ENCODE measurements around the gene TMEM114.
A peak's percentile ranks its signal among the peaks of the same experiment; 100 is the strongest.
"Not testable (repeated sequence)": the region's sequence is repeated elsewhere in the genome, so short reads cannot be mapped to it uniquely, and the experiment has no call there.

TMEM114 gene

GRCh38 chr16:8576141-8577004 lies 13.9 kb downstream of the TMEM114 start:
- DNase-seq (ENCODE audit: low read depth in 1 of 2, low spot score in 1 of 2), result no peak

GRCh38 chr16:8575399-8575798 lies 14.9 kb downstream of the TMEM114 start:
- DNase-seq (ENCODE audit: low read depth in 1 of 2, low spot score in 1 of 2), result no peak

- DNase-seq (ENCODE audit: low read depth in 1 of 2, low spot score in 1 of 2), result no peak
Measured at GRCh38 chr16:8572919-8573724, 17.2 kb downstream of the TMEM114 start.

GRCh38 chr16:8572063-8572918 lies 18.0 kb downstream of the TMEM114 start:
- no peak for DNase-seq (ENCODE audit: low read depth in 1 of 2, low spot score in 1 of 2)

GRCh38 chr16:8571061-8571596 lies 19.2 kb downstream of the TMEM114 start:
- no peak for DNase-seq (ENCODE audit: low read depth in 1 of 2, low spot score in 1 of 2)

- DNase-seq (ENCODE audit: low read depth in 1 of 2, low spot score in 1 of 2), result not testable (repeated sequence)
Measured at GRCh38 chr16:8570393-8570792, 19.9 kb downstream of the TMEM114 start.

GRCh38 chr16:8569650-8570346 lies 20.5 kb downstream of the TMEM114 start:
- no peak for DNase-seq (ENCODE audit: low read depth in 1 of 2, low spot score in 1 of 2)

- DNase-seq (ENCODE audit: low read depth in 1 of 2, low spot score in 1 of 2), result no peak
Measured at GRCh38 chr16:8568231-8568617, 22.1 kb downstream of the TMEM114 start.

GRCh38 chr16:8567355-8568230 lies 22.7 kb downstream of the TMEM114 start:
- peak; percentile 48 to 73 for DNase-seq (ENCODE audit: low read depth in 1 of 2, low spot score in 1 of 2)

GRCh38 chr16:8565498-8565897 lies 24.8 kb downstream of the TMEM114 start:
- DNase-seq (ENCODE audit: low read depth in 1 of 2, low spot score in 1 of 2), result no peak

GRCh38 chr16:8564934-8565345 lies 25.4 kb downstream of the TMEM114 start:
- no peak for DNase-seq (ENCODE audit: low read depth in 1 of 2, low spot score in 1 of 2)

- DNase-seq (ENCODE audit: low read depth in 1 of 2, low spot score in 1 of 2), result not testable (repeated sequence)
Measured at GRCh38 chr16:8563944-8564540, 26.3 kb downstream of the TMEM114 start.

- DNase-seq (ENCODE audit: low read depth in 1 of 2, low spot score in 1 of 2), result no peak
Measured at GRCh38 chr16:8561496-8561895, 28.8 kb downstream of the TMEM114 start.

GRCh38 chr16:8555400-8555799 lies 34.9 kb downstream of the TMEM114 start:
- no peak for DNase-seq (ENCODE audit: low read depth in 1 of 2, low spot score in 1 of 2)

- DNase-seq (ENCODE audit: low read depth in 1 of 2, low spot score in 1 of 2), result no peak
Measured at GRCh38 chr16:8554881-8555280, 35.4 kb downstream of the TMEM114 start.

- DNase-seq (ENCODE audit: low read depth in 1 of 2, low spot score in 1 of 2), result no peak
Measured at GRCh38 chr16:8554022-8554421, 36.3 kb downstream of the TMEM114 start.

- no peak for DNase-seq (ENCODE audit: low read depth in 1 of 2, low spot score in 1 of 2)
Measured at GRCh38 chr16:8552487-8553221, 37.7 kb downstream of the TMEM114 start.

Data from activated CD4-positive, alpha-beta T cell treated with anti-CD3 and anti-CD28 coated beads, Interleukin-2, amount 50 U/mL, for 24 hours (primary cell).